Measurements from ENCODE around the gene RAB3A. TPM values are rescaled to one million over a fixed set of nuclear protein-coding genes. Genes with fewer than 3 reads are reported as not detected.

RAB3A gene
- total and polyA plus RNA-seq, 2 donors (not counting 3 experiments of a cell fraction or from before 2014, with no cell fraction given), result 0.88 to 0.90 TPM

GRCh38 chr19:18170714-18171255, 33.1 kb downstream of the RAB3A start:
- Histone ChIP-seq H3K27me3 (ENCODE audit: control insufficient read depth in 2 of 2, insufficient read depth in 2 of 2, low read length in 2 of 2) (peaks cover 0 to 2% of the 10 kb centered on the region in 2 experiments), H3K36me3 (ENCODE audit: control insufficient read depth in 2 of 2, extremely low read depth in 1 of 2, insufficient read depth in 2 of 2, low read length in 2 of 2) (peaks cover 8 to 20% of the 10 kb centered on the region in 2 experiments), H3K79me2 (ENCODE audit: control insufficient read depth, insufficient read depth, low read length) (no peaks in the 10 kb centered on the region), H3K9ac (replicated peaks; ENCODE audit: extremely low read depth, insufficient read depth, low read length) (no peak overlapping the region), H3K9me1 (replicated peaks; ENCODE audit: control insufficient read depth, extremely low read depth, insufficient read depth, low read length) (no peaks in the 10 kb centered on the region), H3K27ac (ENCODE audit: insufficient read depth, low read depth, low read length) (no peak overlapping the region), H3K4me2 (ENCODE audit: insufficient read depth, low read length) (no peak overlapping the region), H2AFZ (ENCODE audit: low read depth, low read length) (no peak overlapping the region), H4K20me1 (replicated peaks; ENCODE audit: control insufficient read depth, extremely low read depth, insufficient read depth, low read length) (no peaks in the 10 kb centered on the region), H3K4me1 (ENCODE audit: control insufficient read depth, extremely low read depth, insufficient read depth, low read length) (peaks cover 3% of the 10 kb centered on the region), H3K4me3 (replicated peaks in 1 of 3; ENCODE audit: insufficient read depth in 1 of 3, low read depth in 1 of 3, low read length in 3 of 3) (no peak overlapping the region), H3K9me3 (replicated peaks; ENCODE audit: control insufficient read depth, insufficient read depth, low read length) (no peaks in the 10 kb centered on the region)
- no peak for TF ChIP-seq MAX (IDR thresholded peaks at IDR 0.05; ENCODE audit: insufficient read depth, insufficient read length)
- TF ChIP-seq EZH2 (IDR thresholded peaks at IDR 0.05; ENCODE audit: borderline replicate concordance, low read depth, low read length, severe bottlenecking), result no peak
- TF ChIP-seq FOS (IDR thresholded peaks at IDR 0.05; ENCODE audit: borderline replicate concordance, insufficient read depth, low read length), result no peak
- no peak for TF ChIP-seq MYC (IDR thresholded peaks at IDR 0.05; ENCODE audit: low read depth, low read length)
- TF ChIP-seq POLR2AphosphoS5 (IDR thresholded peaks at IDR 0.05; ENCODE audit: insufficient read depth, low read depth, low read length), result no peak
- TF ChIP-seq GATA2 (IDR thresholded peaks at IDR 0.05; ENCODE audit: insufficient read depth, insufficient read length, low read depth, low read length), result no peak
- no peak for TF ChIP-seq JUN (IDR thresholded peaks at IDR 0.05; ENCODE audit: borderline replicate concordance, insufficient read depth, insufficient read length, low read depth)
- TF ChIP-seq CTCF (IDR thresholded peaks at IDR 0.05; ENCODE audit: extremely low read depth in 1 of 2, insufficient read depth in 1 of 2, low read depth in 1 of 2, low read length in 2 of 2), result no peak
- no peak for TF ChIP-seq POLR2A (IDR thresholded peaks at IDR 0.05; ENCODE audit: low read depth, low read length)
- dilution Hi-C loops (cut with MboI; ENCODE audit: extremely low pct_ligation_motif_present, low sequenced_read_pairs) (no loop called here), intact Hi-C loops (cut with micrococcal nuclease) (no loop called here)
- CTCF ChIA-PET, result interaction anchor here (0.6 to 2.0 kb wide), 4 partner anchors 10 to 210 kb away, joined by 4 to 28 read pairs (median 11); no protein-coding TSS in a partner anchor
- FAIRE-seq (no peak), DNase-seq (ENCODE audit: low read depth, low spot score) (no peak)
- no TSS peak for BruUV-seq (replicated peaks)
- POLR2A ChIA-PET, result no interaction called here
